HG03108 (cell line): ENCODE data around the gene VWC2L.

Source experiments
- ATAC-seq: cut with Tn5 transposase; IDR thresholded peaks from one replicate; pipeline ENCODE4 v1.9.1; 2021; ENCODE audit warnings: moderate library complexity; ENCODE audit not compliant: unreplicated experiment

VWC2L gene

DNA sequence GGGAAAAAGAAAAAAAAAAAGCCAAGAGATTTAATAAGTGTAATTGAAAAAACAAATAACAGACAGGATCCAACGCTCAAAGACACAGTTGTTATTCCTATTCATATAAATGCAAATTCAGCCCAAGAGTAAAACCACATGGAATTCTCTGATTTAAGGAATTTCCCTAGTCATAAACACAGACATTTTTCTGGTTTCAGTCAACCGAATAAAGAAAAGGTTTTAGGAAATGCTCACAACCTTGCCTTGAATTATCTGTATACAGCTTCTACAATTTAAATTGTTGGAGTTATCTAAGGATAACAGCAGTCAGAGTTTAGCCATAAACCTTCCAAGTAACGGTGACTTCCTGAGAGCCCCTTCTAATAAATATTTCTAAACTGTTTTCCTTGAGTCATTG, 122.7 kb downstream of the VWC2L start:
- ATAC-seq, result no peak

DNA sequence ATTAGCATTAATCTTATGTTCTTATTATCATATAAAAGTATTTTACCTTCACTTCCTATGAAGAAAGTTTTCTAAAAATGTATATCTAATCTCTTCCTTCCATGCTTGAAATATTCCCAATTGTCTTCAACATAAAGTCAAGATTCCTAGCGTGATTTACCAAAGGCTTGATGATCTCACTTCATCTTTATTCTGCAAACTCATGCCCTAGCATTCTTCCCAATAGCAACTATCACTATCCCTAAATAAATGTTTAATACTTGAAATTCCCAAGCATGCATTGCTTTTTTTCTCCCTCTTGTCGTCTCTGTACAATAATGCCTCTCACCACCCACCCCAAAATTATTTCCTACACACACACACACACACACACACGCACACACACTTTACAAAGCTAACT, 125.8 kb downstream of the VWC2L start:
- no peak for ATAC-seq

GRCh38 chr2:214537929-214538328, 127.1 kb downstream of the VWC2L start:
- ATAC-seq, result no peak

DNA sequence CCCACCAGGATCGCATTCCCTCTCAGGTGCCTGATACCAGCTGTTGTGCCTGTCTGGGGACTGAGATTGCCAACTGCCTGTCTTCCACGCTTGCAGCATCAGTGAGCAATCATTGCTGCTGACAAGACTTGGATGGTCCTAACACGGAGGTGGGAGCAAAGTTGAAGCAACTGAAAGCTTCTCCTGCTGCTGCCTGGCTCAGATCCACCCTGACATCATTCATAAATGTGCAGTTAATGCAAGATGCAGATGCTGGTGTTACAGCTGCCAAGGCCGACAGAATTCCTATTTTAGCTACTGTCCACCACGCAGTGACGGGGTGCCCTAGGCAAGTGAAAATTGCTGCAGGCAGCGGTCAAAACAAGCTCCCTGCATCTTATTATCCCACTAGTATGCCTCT, 131.4 kb downstream of the VWC2L start:
- ATAC-seq, result no peak

DNA sequence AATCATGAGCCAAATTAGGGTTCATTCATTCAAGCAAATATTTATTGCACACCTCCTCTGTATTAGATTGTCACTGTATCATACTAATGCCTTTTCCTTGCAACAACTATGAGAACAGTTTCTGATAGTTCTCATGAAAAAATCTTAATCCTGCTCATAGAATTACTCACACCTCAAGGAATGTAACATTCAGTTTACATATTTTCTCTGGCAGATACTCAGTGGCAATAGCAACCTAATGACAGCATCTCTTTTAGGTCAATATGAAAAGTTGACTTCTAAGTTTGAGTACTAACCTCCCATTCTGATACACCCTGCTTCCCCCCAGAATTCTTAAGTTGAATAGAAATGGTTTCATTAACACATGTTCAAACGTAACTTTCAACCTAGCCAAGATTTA, 132.0 kb downstream of the VWC2L start:
- no peak for ATAC-seq

GRCh38 chr2:214543386-214543955, 132.6 kb downstream of the VWC2L start:
- ATAC-seq, result no peak

DNA sequence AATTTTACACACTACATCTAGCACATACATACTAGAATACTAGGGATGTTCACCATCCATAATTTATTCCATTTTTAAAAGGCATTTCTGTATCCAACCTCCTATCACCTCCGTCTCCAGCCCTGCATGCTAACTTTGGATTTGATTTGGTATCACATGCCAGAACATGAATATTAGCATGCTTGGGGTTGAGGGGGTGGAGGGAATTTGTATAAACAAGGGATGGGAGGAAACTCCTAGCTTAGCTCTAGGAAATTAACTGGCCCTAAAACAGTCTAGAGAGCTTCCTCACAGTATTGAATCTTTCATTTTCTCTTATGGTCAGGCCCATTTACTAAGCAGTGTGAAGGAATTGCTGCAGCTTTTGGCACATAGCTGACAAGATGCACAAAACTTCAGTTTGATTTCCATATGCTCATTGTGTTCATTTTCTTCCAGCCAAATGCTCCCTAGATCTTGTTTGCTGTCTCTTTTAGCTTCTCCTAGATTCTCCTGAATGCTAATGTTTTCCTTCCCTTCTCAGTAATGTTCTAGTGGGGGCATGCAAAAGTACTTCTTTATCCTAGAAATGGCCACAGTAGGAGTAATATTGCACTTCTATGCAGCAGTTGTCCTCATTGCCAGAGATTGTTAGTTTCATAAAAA, 135.2 kb downstream of the VWC2L start:
- no peak for ATAC-seq

DNA sequence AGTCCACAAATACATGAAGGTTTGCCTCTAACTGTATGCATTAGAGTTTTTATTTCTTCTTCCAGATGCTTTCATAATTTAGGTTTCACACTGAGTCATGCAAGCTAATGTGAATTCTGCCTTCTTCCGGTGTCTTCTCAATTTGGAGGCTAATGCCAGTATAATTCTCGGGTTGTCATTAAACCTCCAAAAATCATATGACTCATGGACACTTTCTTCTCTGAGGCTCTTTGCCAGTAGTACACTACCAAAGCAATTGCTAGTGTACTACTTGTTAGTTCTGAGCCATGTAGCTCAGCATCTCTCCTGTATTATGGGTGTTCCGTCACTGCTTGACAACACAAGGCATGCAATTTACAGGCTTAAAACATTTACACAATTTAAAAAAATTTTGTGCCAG, 137.1 kb downstream of the VWC2L start:
- no peak for ATAC-seq

DNA sequence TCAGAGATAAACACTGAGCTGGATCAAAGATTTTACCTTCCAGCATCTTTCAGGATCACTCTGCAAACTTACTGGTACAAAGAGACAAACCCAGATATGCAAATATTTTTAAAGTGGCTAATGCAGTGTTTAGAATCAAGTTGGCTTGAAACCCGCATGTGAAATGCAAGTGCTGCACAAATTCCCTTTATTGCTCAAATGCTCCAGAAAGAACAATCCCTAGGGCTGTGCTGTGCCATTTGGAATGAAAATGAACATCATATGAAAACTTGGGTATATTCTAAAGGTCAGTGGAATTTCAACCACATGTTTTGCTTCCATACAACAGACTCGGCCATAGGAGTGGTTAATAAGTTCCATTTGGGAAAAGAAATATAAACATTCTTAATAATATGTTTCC, 139.1 kb downstream of the VWC2L start:
- ATAC-seq, result no peak

- no peak for ATAC-seq
These were observed 139.9 kb downstream of the VWC2L start for GRCh38 chr2:214550786-214551185.

- ATAC-seq, result no peak
These were observed 147.0 kb downstream of the VWC2L start for GRCh38 chr2:214557884-214558283.

GRCh38 chr2:214558341-214558740, 147.5 kb downstream of the VWC2L start:
- no peak for ATAC-seq

- no peak for ATAC-seq
These were observed 149.3 kb downstream of the VWC2L start for GRCh38 chr2:214560176-214560575.

GRCh38 chr2:214560618-214561190, 149.8 kb downstream of the VWC2L start:
- ATAC-seq, result no peak

- ATAC-seq, result no peak
These were observed 154.4 kb downstream of the VWC2L start for GRCh38 chr2:214565246-214565645.

- no peak for ATAC-seq
These were observed 155.6 kb downstream of the VWC2L start for GRCh38 chr2:214566457-214566856.

- ATAC-seq, result no peak
These were observed 158.7 kb downstream of the VWC2L start for GRCh38 chr2:214569419-214570035.

- no peak for ATAC-seq
These were observed 163.4 kb downstream of the VWC2L start for GRCh38 chr2:214574084-214574781.

DNA sequence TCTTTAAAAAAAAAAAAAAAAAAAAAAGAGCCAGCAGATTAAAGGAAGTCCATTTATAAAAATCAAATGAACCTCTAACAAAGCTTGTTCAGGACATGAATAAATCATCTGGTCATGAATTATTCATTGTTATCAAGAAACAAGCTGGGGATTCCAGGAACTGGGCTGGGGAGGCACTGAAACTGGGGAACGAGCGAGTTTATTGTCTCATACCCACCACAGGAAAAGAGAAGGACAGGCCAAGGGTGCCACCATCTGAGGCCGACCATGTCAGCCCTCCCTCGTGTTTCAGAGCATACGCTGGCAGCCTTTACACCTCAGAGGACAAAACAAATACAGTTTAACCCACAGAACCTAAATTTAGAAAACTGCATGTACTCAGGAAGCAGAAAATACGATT, 164.2 kb downstream of the VWC2L start:
- ATAC-seq, result no peak

GRCh38 chr2:214575465-214575864, 164.6 kb downstream of the VWC2L start:
- ATAC-seq, result no peak

GRCh38 chr2:214577769-214578168, 166.9 kb downstream of the VWC2L start:
- no peak for ATAC-seq

DNA sequence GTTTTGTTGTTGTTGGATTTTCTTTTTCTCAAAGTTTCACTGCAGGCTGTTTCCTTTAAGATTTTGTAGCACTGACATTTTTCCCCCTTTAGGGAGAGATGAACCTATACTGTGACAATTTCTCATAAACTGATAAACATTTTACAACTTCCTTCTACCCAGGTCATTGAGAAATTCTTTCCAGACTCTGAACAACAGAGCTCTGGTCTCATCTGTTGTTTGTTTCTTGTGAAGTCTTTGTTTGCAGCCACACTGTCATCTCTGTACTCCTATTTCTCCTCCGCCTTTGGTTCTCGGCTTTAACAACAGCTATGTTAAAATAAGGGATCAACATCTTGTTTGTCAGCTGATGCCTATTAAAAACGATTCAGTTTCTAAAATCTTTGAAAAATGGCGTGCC, 167.6 kb downstream of the VWC2L start:
- no peak for ATAC-seq
